HG02642 (cell line): ENCODE results near the gene MEGF11.
"Not testable (repeated sequence)": the region's sequence is repeated elsewhere in the genome, so short reads cannot be mapped to it uniquely, and the experiment has no call there.

Source experiments
- ATAC-seq: cut with Tn5 transposase; IDR thresholded peaks from one replicate; pipeline ENCODE4 v1.9.1; 2021; ENCODE audit warnings: mild to moderate bottlenecking; ENCODE audit not compliant: unreplicated experiment, poor library complexity

The MEGF11 gene

GRCh38 chr15:65993236-65993635 lies 260.3 kb downstream of the MEGF11 start:
- no peak for ATAC-seq

GRCh38 chr15:65991721-65992483 lies 261.6 kb downstream of the MEGF11 start:
- no peak for ATAC-seq

- ATAC-seq = no peak
These were observed 263.1 kb downstream of the MEGF11 start for GRCh38 chr15:65990298-65990981.

- no peak for ATAC-seq
These were observed 266.4 kb downstream of the MEGF11 start for GRCh38 chr15:65987100-65987499.

GRCh38 chr15:65986416-65986815 lies 267.1 kb downstream of the MEGF11 start:
- ATAC-seq = no peak

GRCh38 chr15:65985387-65985786 lies 268.2 kb downstream of the MEGF11 start:
- no peak for ATAC-seq

GRCh38 chr15:65982627-65983322 lies 270.8 kb downstream of the MEGF11 start:
- no peak for ATAC-seq

- ATAC-seq = peak; percentile 57
These were observed 271.5 kb downstream of the MEGF11 start for GRCh38 chr15:65981837-65982626.

GRCh38 chr15:65980824-65981456 lies 272.6 kb downstream of the MEGF11 start:
- no peak for ATAC-seq

- ATAC-seq = no peak
These were observed 273.7 kb downstream of the MEGF11 start for GRCh38 chr15:65979837-65980236.

GRCh38 chr15:65979316-65979715 lies 274.2 kb downstream of the MEGF11 start:
- no peak for ATAC-seq

- no peak for ATAC-seq
These were observed 275.4 kb downstream of the MEGF11 start for GRCh38 chr15:65978110-65978509.

- not testable (repeated sequence) for ATAC-seq
These were observed 277.4 kb downstream of the MEGF11 start for GRCh38 chr15:65976196-65976595.

GRCh38 chr15:65971741-65971995 lies 281.9 kb downstream of the MEGF11 start:
- no peak for ATAC-seq

GRCh38 chr15:65970937-65971740 lies 282.4 kb downstream of the MEGF11 start:
- no peak for ATAC-seq

GRCh38 chr15:65969865-65970816 lies 283.4 kb downstream of the MEGF11 start:
- ATAC-seq = no peak

GRCh38 chr15:65968511-65968910 lies 285.0 kb downstream of the MEGF11 start:
- no peak for ATAC-seq

GRCh38 chr15:65964792-65965433 lies 288.6 kb downstream of the MEGF11 start:
- ATAC-seq = no peak
